ENCODE data around the gene CCL3.

Gene CCL3

GRCh38 chr17:36089888-36090836 is at the start of gene CCL3:
CCL3 (minus strand) TSS chr17:36090143; CDS start chr17:36090058, 85 bp downstream.
- no peak for TF ChIP-seq CTCF (IDR thresholded peaks at IDR 0.05)

- TF ChIP-seq CTCF (IDR thresholded peaks at IDR 0.05), result no peak
Measured at GRCh38 chr17:36136439-36136838, 46.5 kb upstream of the CCL3 start.

DNA sequence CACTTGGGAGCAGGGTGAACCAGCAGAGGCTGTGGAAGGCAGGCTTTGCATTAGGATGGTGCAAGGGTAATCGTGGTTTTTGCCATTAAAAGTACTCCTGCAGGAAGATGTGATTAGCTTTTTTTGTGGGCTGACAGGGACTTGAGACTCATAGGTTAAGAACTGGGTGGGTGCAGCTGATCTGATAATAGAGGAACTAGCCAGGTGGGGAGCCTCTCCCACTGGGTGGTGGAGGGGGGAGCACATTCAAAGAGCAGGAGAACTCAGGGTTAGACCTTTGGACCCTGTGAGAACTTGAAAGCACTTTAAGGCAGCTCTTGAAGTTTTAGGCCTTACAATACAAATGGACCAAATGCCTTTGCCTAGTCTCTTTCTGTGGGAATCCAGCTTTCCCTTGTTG is 46.1 kb upstream of the CCL3 start:
- no peak for TF ChIP-seq CTCF (IDR thresholded peaks at IDR 0.05)

DNA sequence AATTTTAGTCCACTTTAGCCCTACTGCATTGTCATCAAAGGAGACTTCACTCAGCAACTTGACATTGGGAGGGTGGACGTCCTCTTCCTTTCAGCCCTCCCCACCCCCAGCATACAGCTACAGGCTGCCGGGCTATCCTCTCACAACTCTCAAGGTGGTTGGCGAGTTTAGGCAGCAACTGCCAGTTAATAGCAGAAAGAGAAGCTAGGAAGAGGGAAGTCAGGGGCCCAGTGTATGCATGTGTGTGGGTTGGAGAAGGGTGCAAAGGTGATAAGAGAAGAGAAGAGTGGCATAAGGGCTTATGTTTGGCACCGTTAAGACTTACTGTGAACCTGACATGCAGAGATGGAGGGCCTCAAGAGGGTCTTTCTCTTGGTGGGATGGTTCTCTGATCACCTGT is 45.5 kb upstream of the CCL3 start:
- no peak for TF ChIP-seq CTCF (IDR thresholded peaks at IDR 0.05)

- no peak for TF ChIP-seq CTCF (IDR thresholded peaks at IDR 0.05)
Measured at GRCh38 chr17:36133602-36134236, 43.8 kb upstream of the CCL3 start.

- TF ChIP-seq CTCF (IDR thresholded peaks at IDR 0.05), result no peak
Measured at GRCh38 chr17:36132421-36132831, 42.5 kb upstream of the CCL3 start.

DNA sequence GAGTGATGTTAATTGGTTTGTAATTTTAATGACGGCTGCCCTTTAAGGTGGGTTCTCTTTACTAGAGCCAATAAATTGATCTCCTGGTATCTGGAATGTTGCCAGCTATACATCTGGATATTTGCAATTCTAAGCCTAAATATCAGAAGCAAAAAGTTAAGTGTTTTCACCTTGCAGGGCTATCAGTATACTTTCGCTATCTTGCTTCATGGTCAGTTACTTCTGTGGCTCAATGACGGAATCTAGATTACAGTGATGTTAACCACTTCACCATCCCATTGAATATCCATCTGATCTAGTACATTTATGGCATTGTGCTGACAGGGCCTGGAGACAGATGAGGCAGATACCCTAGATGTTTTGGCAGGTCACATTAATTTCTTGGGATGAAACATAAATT is 42.0 kb upstream of the CCL3 start:
- no peak for TF ChIP-seq CTCF (IDR thresholded peaks at IDR 0.05)
